GM21423 (cell line): ENCODE results near the gene HNRNPM.
"Not testable (repeated sequence)": the region's sequence is repeated elsewhere in the genome, so short reads cannot be mapped to it uniquely, and the experiment has no call there.

Experiments used
- ATAC-seq: cut with Tn5 transposase; IDR thresholded peaks from one replicate; pipeline ENCODE4 v1.9.1; 2021; ENCODE audit warnings: mild to moderate bottlenecking, moderate library complexity; ENCODE audit not compliant: unreplicated experiment

HNRNPM gene

DNA sequence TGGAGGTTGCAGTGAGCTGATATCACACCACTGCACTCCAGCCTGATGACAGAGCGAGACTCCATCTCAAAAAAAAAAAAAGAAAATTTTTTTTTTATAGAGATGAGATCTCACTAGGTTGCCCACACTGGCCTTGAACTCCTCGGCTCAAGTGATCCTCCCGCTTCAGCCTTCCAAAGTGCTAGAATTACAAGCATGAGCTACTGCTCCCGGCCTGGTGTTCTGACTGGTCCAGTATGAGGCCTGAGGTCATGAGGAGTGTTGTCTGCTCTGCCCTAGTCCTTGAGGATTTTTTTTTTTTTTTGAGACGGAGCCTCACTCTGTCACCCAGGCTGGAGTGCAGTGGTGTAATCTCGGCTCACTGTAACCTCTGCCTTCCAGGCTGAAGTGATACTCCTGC, 19.4 kb upstream of the HNRNPM start:
- not testable (repeated sequence) for ATAC-seq

GRCh38 chr19:8426283-8426682, 18.5 kb upstream of the HNRNPM start:
- no peak for ATAC-seq

DNA sequence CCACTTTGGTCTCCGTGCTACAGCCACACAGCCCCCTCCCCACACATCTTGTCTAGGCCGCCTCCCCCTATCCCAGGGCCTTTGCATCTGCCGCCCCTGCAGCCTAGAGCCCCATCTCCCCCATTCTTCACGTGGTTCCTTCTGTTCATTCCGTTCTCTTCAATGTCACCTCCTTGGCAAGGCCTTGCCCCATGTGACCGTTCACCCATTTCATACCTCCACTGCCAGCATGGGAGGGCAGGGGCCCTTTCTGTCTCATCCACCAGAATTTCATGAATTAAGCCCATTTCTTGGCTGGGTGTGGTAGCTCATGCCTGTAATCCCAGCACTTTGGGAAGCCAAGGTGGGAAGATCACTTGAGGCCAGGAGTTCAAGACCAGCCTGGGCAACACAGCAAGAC, 15.7 kb upstream of the HNRNPM start:
- no peak for ATAC-seq

- no peak for ATAC-seq
Measured at GRCh38 chr19:8429826-8430225, 14.9 kb upstream of the HNRNPM start.

DNA sequence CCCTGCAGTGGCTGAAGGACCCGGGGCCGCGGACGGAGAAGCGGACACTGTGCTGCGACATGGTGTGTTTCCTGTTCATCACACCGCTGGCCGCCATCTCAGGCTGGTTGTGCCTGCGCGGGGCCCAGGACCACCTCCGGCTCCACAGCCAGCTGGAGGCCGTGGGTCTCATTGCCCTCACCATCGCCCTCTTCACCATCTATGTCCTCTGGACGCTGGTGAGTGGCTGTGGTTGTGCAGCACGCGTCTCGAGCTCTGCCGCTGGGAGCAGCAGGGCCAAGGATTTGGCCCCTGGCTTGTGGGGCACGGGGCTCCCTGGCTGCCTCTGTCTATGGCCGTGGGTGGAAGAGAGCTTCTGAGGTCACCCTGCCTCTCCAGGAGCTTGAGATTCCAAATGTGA, 14.1 kb upstream of the HNRNPM start:
- ATAC-seq: no peak

DNA sequence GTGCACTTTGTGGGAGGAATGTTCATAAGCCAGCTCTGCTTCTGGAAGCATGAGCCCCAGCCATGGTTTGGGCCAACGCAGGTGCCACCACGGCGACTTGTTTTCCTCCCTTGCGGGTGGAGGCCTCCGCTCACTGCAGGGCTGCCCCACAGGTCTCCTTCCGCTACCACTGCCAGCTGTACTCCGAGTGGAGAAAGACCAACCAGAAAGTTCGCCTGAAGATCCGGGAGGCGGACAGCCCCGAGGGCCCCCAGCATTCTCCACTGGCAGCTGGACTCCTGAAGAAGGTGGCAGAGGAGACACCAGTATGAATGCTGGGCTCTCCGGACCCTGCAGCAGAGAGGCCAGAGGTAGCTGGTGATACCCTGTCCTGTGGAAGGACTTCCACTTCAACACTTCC, 6.5 kb upstream of the HNRNPM start:
- ATAC-seq: no peak

DNA sequence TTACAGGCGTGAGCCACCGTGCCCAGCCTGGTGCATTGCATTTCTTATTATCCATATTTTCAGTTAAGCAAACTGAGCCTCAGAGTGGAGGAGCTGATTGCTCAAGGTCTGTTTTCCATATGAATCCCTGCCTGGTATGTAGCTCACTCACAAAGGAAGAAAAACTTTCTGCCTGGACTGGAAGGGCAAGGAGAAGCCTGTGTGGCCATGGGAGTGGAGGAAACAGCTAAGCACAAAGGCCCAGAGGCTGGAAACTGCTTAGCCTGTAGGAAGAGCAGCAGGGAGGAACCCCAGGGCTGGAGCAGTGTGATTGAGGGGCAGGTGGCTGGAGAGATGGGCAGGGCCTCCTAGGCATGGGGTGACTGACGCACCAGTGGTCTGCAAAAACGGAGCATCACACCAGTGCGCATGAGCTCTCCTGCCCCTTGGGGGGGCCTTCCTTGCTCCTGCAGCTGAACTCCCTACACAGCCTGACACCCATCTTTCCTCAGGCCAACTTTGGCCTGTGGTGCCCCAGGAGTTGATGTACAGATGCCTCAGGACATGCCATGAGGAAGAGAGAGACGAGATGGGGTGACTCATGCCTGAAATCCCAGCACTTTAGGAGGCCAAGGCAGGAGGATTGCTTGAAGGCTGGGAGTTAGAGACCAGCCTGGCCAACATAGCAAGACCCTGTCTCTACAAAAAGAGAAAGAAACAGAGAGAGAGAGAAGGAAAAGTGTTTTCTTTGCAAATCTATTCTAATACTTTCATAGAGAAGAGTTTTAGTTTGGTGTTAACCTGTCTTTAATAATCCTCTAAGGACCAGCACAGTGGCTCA, 2.8 kb upstream of the HNRNPM start:
- ATAC-seq: no peak

- not testable (repeated sequence) for ATAC-seq
Measured at GRCh38 chr19:8444140-8444676, 567 bp upstream of the HNRNPM start.

- peak; percentile 31 for ATAC-seq
Measured at GRCh38 chr19:8445488-8446001, 770 bp downstream of the HNRNPM start.

- no peak for ATAC-seq
Measured at GRCh38 chr19:8446061-8446709, 1.4 kb downstream of the HNRNPM start.

GRCh38 chr19:8449830-8450229, 5.1 kb downstream of the HNRNPM start:
- ATAC-seq: no peak

DNA sequence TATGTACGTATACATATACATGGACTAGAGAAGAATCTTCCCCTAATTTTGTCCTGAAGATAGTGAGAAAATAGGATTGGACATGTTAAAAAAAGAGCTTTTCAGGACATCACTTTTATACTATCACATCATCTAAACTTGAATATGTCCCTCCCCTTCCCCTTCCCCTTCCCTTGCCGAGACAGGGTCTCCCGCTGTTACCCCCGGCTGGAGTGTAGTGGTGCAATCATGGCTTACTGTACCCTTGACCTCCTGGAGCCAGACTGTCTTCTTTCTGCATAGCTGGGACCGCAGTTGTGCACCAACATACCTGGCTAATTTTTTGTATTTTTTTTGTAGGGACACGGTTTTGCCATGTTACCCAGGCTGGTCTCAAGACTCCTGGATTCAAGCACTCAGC, 6.6 kb downstream of the HNRNPM start:
- ATAC-seq: no peak

DNA sequence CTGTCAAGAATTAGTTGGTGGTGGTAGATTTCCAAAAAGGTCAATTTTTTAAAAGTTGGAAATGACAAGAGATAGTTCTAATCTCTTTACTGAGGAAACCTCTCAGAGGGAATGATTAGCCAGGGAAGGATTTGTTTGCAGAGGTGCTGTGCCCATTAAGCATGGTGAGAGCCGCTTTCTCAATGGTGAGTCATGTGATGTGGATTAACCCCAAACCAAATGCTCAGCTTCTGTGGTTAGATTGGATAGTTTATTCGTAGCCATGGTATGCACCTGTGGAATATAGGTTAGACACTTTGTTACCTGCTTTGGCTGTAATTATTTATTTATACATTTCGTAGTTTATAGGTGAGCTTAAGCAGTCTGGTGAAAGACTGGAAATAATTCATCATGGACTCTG, 7.1 kb downstream of the HNRNPM start:
- ATAC-seq: no peak

DNA sequence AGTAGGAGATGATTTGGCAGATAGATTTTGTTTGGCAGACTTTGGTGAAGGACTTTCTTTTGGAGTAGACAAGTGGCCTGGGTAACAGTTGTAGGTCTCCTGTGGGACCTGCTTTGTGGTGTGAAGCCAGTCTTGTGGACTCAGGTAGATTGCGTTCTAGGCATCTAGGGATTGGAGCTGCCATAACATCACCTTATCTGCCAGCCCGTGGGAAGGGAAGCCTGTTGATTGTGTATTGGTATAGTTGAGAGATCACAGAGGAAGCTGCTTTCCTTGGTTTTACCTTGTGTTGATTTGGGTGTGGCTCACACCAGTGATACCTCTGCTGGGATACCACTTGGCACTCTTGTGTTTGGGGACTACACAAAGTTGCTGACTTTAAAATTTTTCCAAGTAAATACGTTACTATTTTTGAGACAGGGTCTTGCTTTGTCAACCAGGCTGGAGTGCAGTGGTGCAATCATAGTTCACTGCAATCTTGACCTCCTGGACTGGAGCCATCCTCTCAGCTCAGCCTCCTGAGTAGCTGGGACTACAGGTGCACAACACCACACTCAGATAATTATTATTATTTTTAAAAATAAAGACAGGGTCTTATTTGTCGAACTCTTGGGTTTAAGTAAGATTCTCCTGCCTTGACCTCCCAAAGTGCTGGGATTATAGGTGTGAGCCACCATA, 7.8 kb downstream of the HNRNPM start:
- no peak for ATAC-seq

- ATAC-seq: no peak
Measured at GRCh38 chr19:8453616-8454015, 8.8 kb downstream of the HNRNPM start.

DNA sequence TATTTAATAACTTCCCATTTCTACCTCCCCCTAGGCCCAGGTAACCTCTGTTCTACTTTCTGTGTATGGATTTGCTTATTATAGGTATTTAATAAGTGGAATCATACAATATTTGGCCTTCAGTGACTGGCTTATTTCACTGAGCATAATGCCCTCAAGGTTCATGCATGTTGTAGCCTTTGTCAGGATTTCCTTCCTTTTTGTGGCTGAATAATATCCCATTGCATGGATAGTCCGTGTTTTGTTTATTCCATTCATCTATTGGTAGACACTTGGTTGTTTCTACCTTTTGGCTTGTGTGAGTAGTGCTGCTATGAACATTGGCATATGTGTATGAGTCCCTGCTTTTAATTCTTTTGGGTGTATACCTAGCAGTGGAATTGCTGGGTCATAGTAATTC, 9.4 kb downstream of the HNRNPM start:
- ATAC-seq: no peak

- no peak for ATAC-seq
Measured at GRCh38 chr19:8455018-8455417, 10.2 kb downstream of the HNRNPM start.

DNA sequence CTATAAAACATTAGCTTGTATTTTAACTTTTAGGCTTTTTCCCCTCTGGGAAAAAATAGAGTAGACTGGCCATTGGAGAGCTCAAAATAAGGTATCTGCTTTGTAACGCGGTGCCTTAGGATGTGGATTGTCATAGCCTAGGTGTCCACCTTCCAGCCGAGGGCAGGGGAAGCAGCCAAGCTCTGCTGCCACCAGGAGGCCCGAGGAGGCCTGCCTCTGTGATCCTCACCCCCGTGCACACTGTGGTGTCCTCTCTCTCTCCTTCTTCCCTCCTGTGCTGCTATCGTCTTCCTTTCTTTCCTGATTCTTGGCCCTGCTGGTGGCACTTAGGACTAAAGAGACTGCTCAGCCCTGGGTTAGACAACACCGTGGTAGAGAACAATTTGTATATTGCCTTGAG, 11.3 kb downstream of the HNRNPM start:
- ATAC-seq: no peak

DNA sequence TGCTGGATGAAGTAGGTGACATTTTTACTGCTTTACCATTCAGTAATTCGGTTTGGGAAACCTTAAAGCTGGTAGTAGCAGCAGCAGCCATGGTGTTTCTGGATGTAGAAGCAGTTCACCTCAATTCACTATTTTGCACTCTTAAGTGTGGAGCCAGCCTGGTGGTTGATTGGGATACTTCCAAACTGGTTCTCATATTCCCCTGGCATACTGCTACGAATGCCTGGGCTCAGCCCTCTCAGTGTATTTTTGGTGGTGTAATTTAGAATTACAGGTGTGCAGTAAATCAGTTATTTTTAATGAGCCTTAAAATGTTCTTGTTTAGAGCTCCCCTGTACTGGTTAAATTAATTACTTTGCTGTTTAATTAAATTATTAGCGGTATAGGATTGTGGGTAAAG, 12.4 kb downstream of the HNRNPM start:
- ATAC-seq: no peak

GRCh38 chr19:8457827-8458226, 13.1 kb downstream of the HNRNPM start:
- no peak for ATAC-seq

- no peak for ATAC-seq
Measured at GRCh38 chr19:8458380-8458779, 13.6 kb downstream of the HNRNPM start.

DNA sequence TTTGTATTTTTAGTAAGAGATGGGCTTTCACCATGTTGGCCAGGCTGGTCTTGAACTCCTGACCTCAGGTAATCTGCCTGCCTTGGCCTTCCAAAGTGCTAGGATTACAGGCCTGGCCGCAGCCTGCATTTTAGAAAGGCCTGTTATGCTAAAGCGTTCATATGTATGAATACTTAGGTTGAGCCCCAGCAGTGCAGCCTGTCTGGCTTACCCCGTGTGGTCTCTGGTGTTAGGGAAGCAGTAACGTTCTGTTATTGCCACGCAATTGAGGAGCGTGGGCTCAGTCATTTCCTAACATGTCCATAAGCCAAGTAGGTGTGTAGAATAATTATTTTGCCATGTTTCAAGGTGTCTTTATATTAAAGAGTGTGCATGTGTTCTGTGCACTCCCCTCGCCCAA, 14.3 kb downstream of the HNRNPM start:
- no peak for ATAC-seq
